BE2C (cell line): Measurements from ENCODE around the gene FUT4. TPM values are rescaled to one million over a fixed set of nuclear protein-coding genes. Genes with fewer than 3 reads are reported as not detected.
A peak's percentile ranks its signal among the peaks of the same experiment; 100 is the strongest.
"Not testable (repeated sequence)": the region's sequence is repeated elsewhere in the genome, so short reads cannot be mapped to it uniquely, and the experiment has no call there.

Source experiments
- DNase-seq: peaks from one replicate; pipeline ENCODE4 v3.0.0-alpha.2; 2020
- H3K27me3 ChIP-seq: fragments of 250-450 bp; sonication (Bioruptor Pico); 2 replicates; pipeline ENCODE4 v1.5.1; 2020; ENCODE audit warnings: mild to moderate bottlenecking
- H3K36me3 ChIP-seq: fragments of 250-450 bp; sonication (Bioruptor Pico); 2 replicates; pipeline ENCODE4 v1.5.1; 2020; ENCODE audit warnings: mild to moderate bottlenecking
- H3K4me1 ChIP-seq: fragments of 250-450 bp; sonication (Bioruptor Pico); 2 replicates; pipeline ENCODE4 v1.5.1; 2020
- H3K4me3 ChIP-seq: 2 replicates; pipeline ENCODE4 v1.5.1; 2011; ENCODE audit warnings: low read depth, low read length
- H3K9me3 ChIP-seq: fragments of 250-450 bp; sonication (Bioruptor Pico); 2 replicates; pipeline ENCODE4 v1.5.1; 2020
- CTCF ChIP-seq: IDR thresholded peaks from 2 replicates; pipeline ENCODE4 v1.5.1; 2012; ENCODE audit warnings: mild to moderate bottlenecking, low read depth, low read length
- polyA plus RNA-seq: library from polyadenylated mRNA; unstranded; fragments of >200 nt; gene quantifications from one replicate; pipeline ENCODE4 v1.2.1, GENCODE V29; 2012; ENCODE audit warnings: low read depth, missing spikeins; ENCODE audit not compliant: insufficient read length, insufficient read depth

The FUT4 gene
- 1.5 TPM for polyA plus RNA-seq

- Histone ChIP-seq H3K9me3 (no peaks in the 10 kb centered on the region), H3K4me1 (no peaks in the 10 kb centered on the region), H3K36me3 (no peaks in the 10 kb centered on the region), H3K4me3 (peak within 1 kb of the TSS; percentile 73), H3K27me3 (no peaks in the 10 kb centered on the region)
- peak; percentile 85 for DNase-seq
- TF ChIP-seq CTCF: no peak
Measured at GRCh38 chr11:94543695-94544645, at the start of gene FUT4. TSS of gene FUT4 (plus strand) at chr11:94543921. CDS start at chr11:94544134, 213 bp downstream.

- peaks cover 14% of the 10 kb centered on the region for H3K36me3 ChIP-seq
- no peaks in the 10 kb centered on the region for H3K9me3 ChIP-seq
- H3K4me1 ChIP-seq: no peaks in the 10 kb centered on the region
- H3K27me3 ChIP-seq: no peaks in the 10 kb centered on the region
- TF ChIP-seq CTCF: no peak
- H3K4me3 ChIP-seq: peak overlapping the region; percentile 77
- DNase-seq: no peak
Measured at GRCh38 chr11:94494126-94494680, 49.5 kb upstream of the FUT4 start.

GRCh38 chr11:94500181-94500580, 43.5 kb upstream of the FUT4 start:
- no peak for TF ChIP-seq CTCF
- no peak for DNase-seq
- Histone ChIP-seq H3K27me3 (no peaks in the 10 kb centered on the region), H3K4me3 (no peak overlapping the region), H3K36me3 (peaks cover 8% of the 10 kb centered on the region), H3K4me1 (no peaks in the 10 kb centered on the region), H3K9me3 (no peaks in the 10 kb centered on the region)

- Histone ChIP-seq H3K4me3 (no peak overlapping the region), H3K4me1 (no peaks in the 10 kb centered on the region), H3K36me3 (peaks cover 8% of the 10 kb centered on the region), H3K27me3 (no peaks in the 10 kb centered on the region), H3K9me3 (no peaks in the 10 kb centered on the region)
- peak; percentile 14 for TF ChIP-seq CTCF
- no peak for DNase-seq
Measured at GRCh38 chr11:94501522-94501921, 42.2 kb upstream of the FUT4 start.

GRCh38 chr11:94504689-94505293, 38.9 kb upstream of the FUT4 start:
- no peak for DNase-seq
- Histone ChIP-seq H3K4me1 (no peaks in the 10 kb centered on the region), H3K4me3 (no peak overlapping the region), H3K9me3 (no peaks in the 10 kb centered on the region), H3K27me3 (peaks cover 4% of the 10 kb centered on the region; the same call in 1 of the 2 replicates), H3K36me3 (peaks cover 2% of the 10 kb centered on the region; the same call in 1 of the 2 replicates)
- TF ChIP-seq CTCF: peak; percentile 72

GRCh38 chr11:94506513-94506912, 37.2 kb upstream of the FUT4 start:
- H3K36me3 ChIP-seq, DNase-seq, H3K27me3 ChIP-seq, H3K4me3 ChIP-seq, H3K4me1 ChIP-seq, H3K9me3 ChIP-seq: not testable (repeated sequence)
